Hematopoietic multipotent progenitor cell treated with erythropoietin and hydrocortisone succinate and interleukin-3 and kit ligand, for 6 days (in vitro differentiated cells): Measurements from ENCODE around the gene MCOLN3.

Experiments
- DNase-seq: peaks from one replicate; pipeline ENCODE4 v3.0.0-alpha.2; 2015

Gene MCOLN3, protein sequence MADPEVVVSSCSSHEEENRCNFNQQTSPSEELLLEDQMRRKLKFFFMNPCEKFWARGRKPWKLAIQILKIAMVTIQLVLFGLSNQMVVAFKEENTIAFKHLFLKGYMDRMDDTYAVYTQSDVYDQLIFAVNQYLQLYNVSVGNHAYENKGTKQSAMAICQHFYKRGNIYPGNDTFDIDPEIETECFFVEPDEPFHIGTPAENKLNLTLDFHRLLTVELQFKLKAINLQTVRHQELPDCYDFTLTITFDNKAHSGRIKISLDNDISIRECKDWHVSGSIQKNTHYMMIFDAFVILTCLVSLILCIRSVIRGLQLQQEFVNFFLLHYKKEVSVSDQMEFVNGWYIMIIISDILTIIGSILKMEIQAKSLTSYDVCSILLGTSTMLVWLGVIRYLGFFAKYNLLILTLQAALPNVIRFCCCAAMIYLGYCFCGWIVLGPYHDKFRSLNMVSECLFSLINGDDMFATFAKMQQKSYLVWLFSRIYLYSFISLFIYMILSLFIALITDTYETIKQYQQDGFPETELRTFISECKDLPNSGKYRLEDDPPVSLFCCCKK

GRCh38 chr1:85048296-85049064 is at the start of gene MCOLN3:
Gene MCOLN3, minus strand, starts transcription at chr1:85048500. Its CDS starts 3,140 bp downstream, at chr1:85045360.
- peak; percentile 25 for DNase-seq

- no peak for DNase-seq
Observed at GRCh38 chr1:85093644-85094043, 45.3 kb upstream of the MCOLN3 start.

- peak; percentile 33 for DNase-seq
Observed at GRCh38 chr1:85091671-85092280, 43.5 kb upstream of the MCOLN3 start.

DNA sequence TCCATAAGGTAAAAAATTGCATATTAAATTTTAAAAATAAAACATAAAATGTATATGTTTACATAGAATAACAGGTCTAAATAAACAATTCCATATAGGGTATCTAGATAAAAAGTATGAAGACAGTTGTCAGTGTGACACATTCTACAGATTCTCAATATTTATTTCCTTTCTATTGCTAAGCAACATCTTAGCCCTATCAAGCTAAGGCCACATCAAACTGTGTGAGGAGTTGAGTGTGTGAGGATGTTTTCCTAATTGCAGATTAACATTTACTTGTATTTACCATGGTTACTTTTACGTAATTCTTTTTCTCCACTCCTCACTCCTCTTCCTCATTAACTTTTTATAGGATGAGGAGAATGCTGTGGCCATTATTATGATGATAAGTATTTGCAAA is 41.9 kb upstream of the MCOLN3 start:
- DNase-seq: no peak

DNA sequence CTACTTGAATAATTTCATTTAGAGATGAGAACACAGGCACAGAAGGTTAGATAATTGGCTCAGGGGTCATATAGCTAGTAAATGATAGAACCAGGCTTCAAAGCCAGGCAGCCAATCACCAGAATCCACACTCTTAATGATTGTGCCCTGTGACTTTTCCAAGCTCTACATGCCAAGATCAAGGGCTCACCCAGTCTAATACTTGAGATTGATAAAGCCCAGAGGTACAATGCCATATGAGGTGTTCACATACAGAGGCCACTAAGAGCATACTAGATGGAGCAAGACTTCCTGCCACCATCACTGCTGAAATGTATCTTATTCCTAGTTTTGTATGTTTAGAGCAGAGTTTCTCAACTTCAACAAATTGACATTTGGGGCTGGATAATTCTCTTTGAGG is 40.9 kb upstream of the MCOLN3 start:
- no peak for DNase-seq

GRCh38 chr1:85088408-85088784 is 40.1 kb upstream of the MCOLN3 start:
- DNase-seq: no peak

DNA sequence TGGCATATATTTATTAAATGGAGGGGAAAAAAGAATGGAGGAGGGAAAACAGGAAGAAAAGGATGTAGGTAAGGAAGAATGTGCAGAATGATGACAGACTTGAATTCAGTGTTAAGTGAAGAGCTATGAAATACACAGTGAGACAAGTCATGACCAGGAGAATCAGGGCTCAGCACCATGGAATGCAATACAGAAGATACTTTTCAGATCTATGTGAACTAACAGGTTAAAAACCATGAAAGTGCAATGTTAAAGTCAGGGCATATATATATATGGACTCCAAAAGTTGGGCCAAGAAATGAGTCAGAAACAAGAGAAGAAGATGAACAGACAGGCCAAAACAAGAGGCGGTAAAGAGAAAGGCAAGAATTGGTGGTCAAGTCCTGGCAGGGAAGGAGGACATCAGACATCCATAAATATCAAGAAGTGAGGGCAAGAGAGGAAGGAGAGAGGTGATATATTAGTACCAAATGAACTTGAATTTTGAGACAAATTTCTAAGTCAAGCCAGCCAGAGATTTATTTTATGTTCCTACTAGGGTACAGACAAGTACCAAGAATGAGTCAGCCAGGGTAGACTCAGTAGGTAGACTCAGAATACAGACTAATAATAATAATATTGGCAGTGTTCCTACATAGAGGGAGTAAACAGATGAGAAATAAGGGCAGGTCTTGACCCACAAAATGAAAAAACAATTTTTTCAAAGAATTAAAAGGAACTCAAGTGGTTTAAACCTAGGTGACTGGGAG is 39.5 kb upstream of the MCOLN3 start:
- no peak for DNase-seq

DNA sequence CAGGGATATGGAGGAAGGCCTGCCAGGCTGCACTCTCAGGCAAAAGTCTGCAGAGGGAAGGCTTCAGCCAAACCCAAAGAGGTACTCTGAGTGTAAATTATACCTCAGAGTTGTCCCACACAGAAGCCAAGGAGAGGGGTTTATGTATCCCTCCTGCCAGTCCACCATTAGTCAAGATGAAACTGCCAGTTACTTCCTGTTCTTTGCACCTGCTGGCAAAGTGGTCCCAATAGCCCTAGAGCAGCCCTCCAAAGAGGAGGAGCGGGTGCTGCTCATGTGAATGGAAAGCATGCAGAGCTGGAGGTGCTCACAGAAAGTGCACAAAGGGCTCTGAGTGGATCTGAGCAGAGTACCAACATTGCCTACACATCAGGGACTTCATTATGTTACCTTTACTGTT is 37.1 kb upstream of the MCOLN3 start:
- no peak for DNase-seq

DNA sequence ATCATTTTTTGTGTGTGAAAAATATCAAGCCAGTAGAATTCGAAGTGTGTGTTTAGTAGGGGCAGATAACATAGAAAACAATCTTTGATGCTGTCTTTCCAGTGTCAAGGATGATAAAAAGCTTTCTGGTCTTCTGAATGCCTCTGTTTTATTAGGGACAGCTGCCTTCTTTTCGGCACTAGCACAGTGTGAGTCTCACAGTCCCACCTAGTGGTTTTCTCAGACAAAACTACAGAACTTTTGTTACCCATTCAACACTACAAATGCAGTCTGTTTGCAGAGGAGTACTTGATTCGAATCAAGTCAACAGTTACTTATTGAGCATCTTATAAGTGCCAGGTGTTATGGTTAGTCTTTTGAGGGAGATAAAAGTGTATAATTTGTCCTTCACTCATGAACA is 30.6 kb upstream of the MCOLN3 start:
- DNase-seq: peak; percentile 14

DNA sequence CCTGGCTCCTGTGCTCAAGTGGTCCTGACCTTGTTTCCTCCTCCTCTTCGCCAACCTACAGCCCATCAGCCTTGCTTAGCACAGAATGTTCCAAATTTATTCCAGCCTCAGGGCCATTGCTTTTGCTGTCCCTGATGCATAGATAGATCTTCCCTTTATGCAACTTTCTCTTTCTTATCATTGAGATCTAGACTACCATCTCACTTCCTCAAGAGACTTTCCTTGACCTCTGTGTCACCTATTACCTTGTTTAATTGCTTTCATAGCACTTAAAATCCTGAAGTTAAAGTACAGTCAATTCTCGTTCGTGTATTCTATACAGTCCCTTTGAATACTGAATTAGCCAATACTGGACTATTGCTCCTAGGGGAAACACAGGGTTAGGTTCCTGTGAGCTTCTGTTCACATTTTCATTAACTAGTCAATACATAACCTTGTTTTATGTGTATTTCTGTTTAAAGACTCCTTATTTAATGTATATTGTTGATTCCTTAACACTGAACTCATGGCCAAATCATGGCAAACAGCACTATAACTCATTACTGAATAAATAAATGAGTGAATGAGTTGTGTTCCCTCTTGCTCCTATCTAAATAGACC is 26.2 kb upstream of the MCOLN3 start:
- no peak for DNase-seq

- no peak for DNase-seq
Observed at GRCh38 chr1:85070972-85071492, 22.7 kb upstream of the MCOLN3 start.

GRCh38 chr1:85068846-85069245 is 20.5 kb upstream of the MCOLN3 start:
- no peak for DNase-seq

DNA sequence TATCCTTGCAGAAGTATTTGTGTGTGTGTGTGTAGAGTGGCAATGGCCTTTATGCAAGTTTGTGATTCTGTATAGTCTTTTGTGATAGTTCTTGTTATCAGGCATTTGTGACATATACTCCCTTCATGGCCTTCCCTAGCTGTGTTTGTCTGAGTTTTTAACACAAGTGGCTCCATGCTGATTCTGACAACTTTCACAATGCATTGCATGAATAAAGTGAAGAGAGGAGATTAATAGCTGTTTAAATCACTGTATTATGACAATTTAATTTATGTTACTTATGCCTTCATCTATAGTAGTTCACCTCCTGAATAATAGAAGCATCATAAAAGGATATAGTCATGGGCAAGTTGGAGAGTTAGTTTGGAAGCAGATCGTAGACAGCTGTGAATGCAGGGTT is 17.2 kb upstream of the MCOLN3 start:
- DNase-seq: no peak

GRCh38 chr1:85062425-85063026 is 14.2 kb upstream of the MCOLN3 start:
- no peak for DNase-seq

DNA sequence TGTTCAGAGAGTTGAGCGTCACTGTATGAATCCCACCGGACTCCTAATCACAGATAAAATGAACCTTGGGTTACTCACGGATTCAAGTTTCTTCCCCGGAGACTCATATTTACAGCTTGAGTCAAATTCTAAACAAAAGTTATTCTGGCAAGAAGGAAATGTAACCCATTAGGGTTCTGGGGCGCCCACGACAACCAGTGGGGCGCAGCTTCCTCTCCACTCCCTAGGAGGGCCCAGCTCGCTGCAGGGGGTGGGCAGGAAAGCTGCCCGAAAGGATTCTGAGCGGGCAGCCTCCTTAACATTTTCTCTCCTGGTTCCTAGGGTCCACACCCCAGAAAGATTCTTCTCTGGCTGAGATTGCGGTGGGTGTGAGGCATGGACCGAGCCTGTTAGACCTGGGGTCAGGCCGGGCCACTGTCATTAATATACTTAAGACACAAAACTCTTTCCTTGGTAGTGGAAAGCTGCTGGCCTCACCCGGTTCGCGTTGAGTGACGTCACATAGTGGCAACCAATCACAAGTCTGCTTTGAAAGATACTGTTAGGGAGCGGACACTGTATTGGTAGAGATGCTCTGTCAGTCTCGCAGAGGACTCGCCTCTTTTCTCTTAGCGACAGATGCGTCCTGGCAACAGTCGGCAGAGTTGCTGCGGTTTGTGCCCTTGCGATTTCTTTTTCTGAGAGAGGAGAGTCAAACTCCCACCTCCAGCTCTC is 13.6 kb upstream of the MCOLN3 start:
- DNase-seq: peak; percentile 93

DNA sequence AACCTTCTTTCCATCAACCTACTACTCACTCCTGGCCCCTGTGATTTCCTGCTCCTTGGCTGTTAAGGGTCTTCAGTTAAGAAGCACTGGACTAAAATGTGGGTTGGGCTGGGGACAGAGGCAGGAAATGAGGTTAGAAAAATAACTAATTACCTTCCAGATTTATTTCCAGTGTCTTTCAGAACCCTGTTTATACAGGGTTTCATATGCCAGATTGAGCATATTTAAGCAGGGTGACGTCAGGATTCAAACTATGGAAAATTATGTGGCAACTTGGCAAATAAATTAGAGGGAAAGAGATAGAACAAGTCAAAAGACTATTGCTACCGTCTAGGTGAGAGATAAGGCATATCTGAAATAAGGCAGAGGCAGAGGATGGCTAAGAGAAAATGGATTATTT is 11.7 kb upstream of the MCOLN3 start:
- DNase-seq: no peak

DNA sequence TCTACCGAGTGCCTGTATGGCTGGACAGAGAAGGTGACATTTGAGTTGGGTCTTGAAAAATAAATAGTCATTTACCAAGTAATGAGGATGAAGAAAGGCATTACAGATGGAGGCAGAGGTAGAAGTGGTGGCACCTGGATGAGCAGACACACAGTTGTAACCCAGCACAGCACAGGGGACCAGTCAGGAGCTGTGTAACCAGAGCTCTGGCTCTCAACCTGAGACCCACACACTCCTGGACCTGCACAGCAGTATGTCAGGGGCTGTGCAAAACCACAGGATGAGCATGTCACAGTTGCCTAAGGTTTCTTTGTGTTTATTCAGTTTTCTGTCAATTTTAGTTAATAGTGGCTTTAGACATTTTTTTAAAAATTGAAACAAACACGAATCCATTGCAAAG is 11.3 kb upstream of the MCOLN3 start:
- no peak for DNase-seq

DNA sequence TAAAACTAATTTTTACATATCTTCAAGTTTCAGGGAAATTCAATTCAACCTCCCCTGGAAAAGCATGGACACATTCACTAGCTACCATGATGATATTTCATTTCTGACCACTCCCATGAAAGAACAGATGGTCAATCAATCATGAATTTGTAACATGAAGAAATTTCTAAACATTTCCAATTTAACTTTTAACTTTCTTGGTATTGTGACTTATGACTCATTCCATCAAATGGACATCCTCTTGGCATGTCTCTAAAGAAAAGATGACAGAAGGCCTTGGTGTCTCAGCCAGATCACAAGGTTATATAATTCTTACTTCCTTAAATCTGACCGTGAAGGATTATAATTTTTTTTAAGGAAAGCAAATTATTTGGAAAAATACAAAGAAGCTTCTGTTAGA is 10.5 kb upstream of the MCOLN3 start:
- DNase-seq: no peak

GRCh38 chr1:85058311-85058710 is 10.0 kb upstream of the MCOLN3 start:
- DNase-seq: no peak

DNA sequence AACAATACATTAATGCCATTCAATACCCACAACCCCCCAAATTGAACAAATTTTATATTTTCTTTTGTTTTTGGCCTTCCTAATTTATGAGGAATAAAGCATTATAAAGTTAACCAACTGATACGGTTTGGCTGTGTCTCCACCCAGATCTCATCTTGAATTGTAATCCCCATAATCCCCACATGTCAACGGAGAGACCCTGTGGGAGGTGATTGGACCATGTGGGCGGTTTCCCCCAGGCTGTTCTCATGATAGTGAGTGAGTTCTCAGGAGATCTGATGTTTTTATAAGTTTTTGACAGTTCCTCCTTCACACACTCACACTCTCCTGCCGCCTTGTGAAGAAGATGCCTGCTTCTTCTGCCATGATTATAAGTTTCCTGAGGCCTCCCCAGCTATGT is 6.4 kb upstream of the MCOLN3 start:
- no peak for DNase-seq

DNA sequence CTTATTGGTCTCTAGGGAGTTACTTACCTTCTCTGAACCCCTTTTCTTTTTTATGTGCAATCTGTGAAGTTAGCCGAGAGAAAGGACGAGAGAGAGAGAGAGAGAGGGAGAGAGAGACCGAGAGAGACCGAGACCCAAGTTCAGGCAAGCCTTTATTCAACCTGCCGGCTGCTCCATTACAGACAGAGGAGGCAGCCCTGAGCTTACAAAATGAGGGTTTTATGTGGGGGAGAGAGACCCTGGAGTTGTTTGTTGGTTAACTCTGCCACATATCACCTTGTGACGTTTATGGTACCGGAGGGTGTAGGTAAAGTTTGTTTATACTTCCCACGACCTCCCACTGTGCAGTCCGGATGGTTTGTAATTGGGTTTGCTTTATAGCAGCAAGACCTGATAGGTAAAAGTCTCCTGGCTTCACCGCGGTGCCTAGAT is 1.5 kb upstream of the MCOLN3 start:
- DNase-seq: no peak
